ENCODE measurements around the gene HEY2. TPM values are rescaled to one million over a fixed set of nuclear protein-coding genes. Genes with fewer than 3 reads are reported as not detected.

Gene HEY2
- total and polyA plus RNA-seq, 5 experiments from 2014 or later = 0.18 to 0.60 (median 0.32) TPM

GRCh38 chr6:125781314-125781868 is 32.0 kb downstream of the HEY2 start:
- H3K27ac Mint-ChIP-seq = no peak overlapping the region
- peak in 3 of 10 donors; percentile 42 to 79 (median 44) for DNase-seq

DNA sequence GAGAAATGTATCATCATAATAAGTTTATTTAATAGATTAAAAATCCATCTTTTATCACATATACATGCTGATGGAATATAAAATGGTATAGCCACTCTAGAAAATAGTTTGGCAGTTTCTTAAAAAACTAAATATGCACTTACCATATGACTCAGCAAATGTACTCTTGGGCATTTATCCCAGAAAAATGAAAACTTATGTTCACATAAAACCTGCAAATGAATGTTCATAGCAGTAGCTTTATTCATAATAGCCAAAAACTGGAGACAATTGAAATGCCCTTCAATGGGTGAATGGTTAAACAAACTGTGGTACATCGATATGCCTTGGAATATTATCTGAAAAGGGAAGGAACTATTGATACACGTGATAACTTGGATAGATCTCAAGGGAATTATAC is 34.9 kb downstream of the HEY2 start:
- Mint-ChIP-seq H3K36me3 (peaks cover 0 to 8% (median 4%) of the 10 kb centered on the region in 3 donors), H3K9me3 (no peaks in the 10 kb centered on the region), H3K27ac (peak overlapping the region in 1 of 10 donors; percentile 8), H3K4me1 (peaks cover 4 to 23% (median 15%) of the 10 kb centered on the region in 4 donors), H3K27me3 (no peaks in the 10 kb centered on the region), H3K4me3 (no peak overlapping the region)
- POLR2A ChIA-PET = interaction anchor here (1.0 kb wide), 1 partner anchor 202 kb away, joined by 3 read pairs; the partner anchor contains the start of gene TRMT11
- DNase-seq (no peak), ATAC-seq (no peak)

More at GRCh38 chr6:125781314-125781868, 32.0 kb downstream of the HEY2 start:
- peak; percentile 65 to 66 for ATAC-seq
- H3K36me3 Mint-ChIP-seq = no peaks in the 10 kb centered on the region
- peaks cover 0 to 4% (median 0%) of the 10 kb centered on the region in 5 donors for H3K27me3 Mint-ChIP-seq
- H3K4me1 Mint-ChIP-seq = peaks cover 6 to 16% (median 13%) of the 10 kb centered on the region in 4 donors
- no peaks in the 10 kb centered on the region for H3K9me3 Mint-ChIP-seq
- H3K4me3 Mint-ChIP-seq = no peak overlapping the region
- POLR2A ChIA-PET = interaction anchor here (0.7 to 6.4 kb wide), 10 partner anchors 9 to 1485 kb away, joined by 3 to 271 read pairs (median 6); partner anchors contain the start of genes HDDC2, HEY2, HINT3 and NCOA7

GRCh38 chr6:125787791-125788190 is 38.4 kb downstream of the HEY2 start:
- peaks cover 0 to 8% (median 4%) of the 10 kb centered on the region in 3 donors for H3K36me3 Mint-ChIP-seq
- H3K27ac Mint-ChIP-seq = peak overlapping the region in 1 of 10 donors; percentile 40
- no peaks in the 10 kb centered on the region for H3K27me3 Mint-ChIP-seq
- no peaks in the 10 kb centered on the region for H3K9me3 Mint-ChIP-seq
- peak overlapping the region in 1 of 10 donors; percentile 27 for H3K4me3 Mint-ChIP-seq
- no peak for DNase-seq
- ATAC-seq = no peak
- peaks cover 15 to 39% (median 30%) of the 10 kb centered on the region in 4 donors for H3K4me1 Mint-ChIP-seq
- POLR2A ChIA-PET = interaction anchor here (1.1 kb wide), 1 partner anchor 174 kb away, joined by 3 read pairs; no protein-coding TSS in a partner anchor

GRCh38 chr6:125789167-125789566 is 39.7 kb downstream of the HEY2 start:
- Mint-ChIP-seq H3K4me1 (peaks cover 15 to 48% (median 37%) of the 10 kb centered on the region in 4 donors), H3K27me3 (no peaks in the 10 kb centered on the region), H3K9me3 (no peaks in the 10 kb centered on the region), H3K27ac (peak overlapping the region; percentile 96 to 99 (median 98)), H3K36me3 (peaks cover 0 to 8% (median 4%) of the 10 kb centered on the region in 3 donors), H3K4me3 (peak overlapping the region; percentile 87 to 95 (median 92))
- no peak for ATAC-seq
- POLR2A ChIA-PET = interaction anchor here (0.6 to 4.4 kb wide), 13 partner anchors 9 to 489 kb away, joined by 3 to 271 read pairs (median 8); partner anchors contain the start of genes HDDC2, HINT3 and TRMT11
- DNase-seq = peak in 2 of 10 donors; percentile 9 to 16

- Mint-ChIP-seq H3K27ac (peak overlapping the region; percentile 96 to 99 (median 98)), H3K9me3 (no peaks in the 10 kb centered on the region), H3K4me1 (peaks cover 15 to 52% (median 37%) of the 10 kb centered on the region in 4 donors), H3K4me3 (peak overlapping the region; percentile 87 to 95 (median 92)), H3K27me3 (no peaks in the 10 kb centered on the region), H3K36me3 (peaks cover 0 to 8% (median 4%) of the 10 kb centered on the region in 3 donors)
- POLR2A ChIA-PET = interaction anchor here (0.6 to 4.4 kb wide), 24 partner anchors 8 to 1552 kb away, joined by 3 to 271 read pairs (median 5); partner anchors contain the start of genes HDDC2, HINT3, RNF146 and TRMT11
- ATAC-seq (peak; percentile 16 to 45), DNase-seq (peak; percentile 23 to 70 (median 48))
Observed at GRCh38 chr6:125789576-125790357, 40.3 kb downstream of the HEY2 start.

DNA sequence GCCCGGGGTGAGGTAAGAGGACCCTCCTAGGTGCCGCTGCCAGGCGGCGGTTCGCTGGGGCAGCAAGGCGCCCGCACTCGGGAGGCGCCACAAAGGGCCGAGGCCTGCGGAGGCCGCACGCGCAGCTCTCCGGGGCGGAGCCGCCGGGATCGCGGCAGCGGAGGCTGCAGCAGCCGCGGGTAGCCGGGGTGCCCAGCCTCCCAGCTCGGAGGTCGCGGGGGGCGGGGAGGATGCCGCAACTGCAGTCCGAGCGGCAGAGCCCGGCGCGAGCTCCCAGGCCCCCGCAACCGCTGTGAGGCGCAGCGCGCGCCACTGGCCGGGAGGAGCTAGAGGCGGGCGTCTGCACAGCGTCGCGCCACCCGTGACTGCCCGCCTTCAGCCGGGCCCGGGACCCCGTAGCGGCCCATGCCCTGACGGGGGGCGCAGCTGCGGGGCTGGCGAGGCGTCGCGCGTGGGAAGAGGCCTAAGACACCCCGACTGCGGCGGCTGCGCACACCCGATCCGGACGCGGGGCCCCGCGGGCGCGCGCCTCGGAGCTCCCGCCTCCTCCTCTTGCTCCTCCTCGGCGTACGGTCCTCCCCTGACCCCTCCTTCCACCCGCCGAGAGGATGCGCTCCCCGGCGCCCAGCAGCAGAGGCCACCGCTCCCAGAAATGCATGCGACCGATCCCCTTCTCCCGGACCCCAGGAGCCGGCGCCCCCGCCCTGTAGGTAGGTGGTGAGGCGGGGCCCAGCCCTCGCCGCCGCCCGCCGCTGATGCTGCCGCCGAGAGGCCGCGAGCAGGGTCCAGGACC is 41.1 kb downstream of the HEY2 start, which contains the start of gene NCOA7:
Gene NCOA7 (plus strand): TSS at position 603 of the 793 bp plus-strand sequence. CDS start 24,395 bp downstream, outside the sequence.
- Mint-ChIP-seq H3K36me3 (peaks cover 0 to 10% (median 4%) of the 10 kb centered on the region in 3 donors), H3K9me3 (no peaks in the 10 kb centered on the region), H3K4me1 (peaks cover 17 to 54% (median 40%) of the 10 kb centered on the region in 4 donors), H3K4me3 (peak within 1 kb of the TSS; percentile 87 to 97 (median 94)), H3K27me3 (no peaks in the 10 kb centered on the region), H3K27ac (peak within 1 kb of the TSS; percentile 96 to 99 (median 98))
- POLR2A ChIA-PET = interaction anchor here (0.6 to 4.4 kb wide), 30 partner anchors 11 to 1551 kb away, joined by 3 to 271 read pairs (median 4); partner anchors contain the start of genes HDDC2, HINT3, RNF146 and TRMT11
- ATAC-seq (peak; percentile 77 to 79), DNase-seq (peak; percentile 72 to 89 (median 78))

GRCh38 chr6:125791151-125791819 is 41.9 kb downstream of the HEY2 start:
- peaks cover 19 to 57% (median 44%) of the 10 kb centered on the region in 4 donors for H3K4me1 Mint-ChIP-seq
- H3K9me3 Mint-ChIP-seq = no peaks in the 10 kb centered on the region
- peak overlapping the region; percentile 63 to 97 (median 90) for H3K27ac Mint-ChIP-seq
- ATAC-seq (peak; percentile 45 to 53), DNase-seq (peak in 9 of 10 donors; percentile 15 to 69 (median 47))
- peaks cover 0 to 10% (median 4%) of the 10 kb centered on the region in 3 donors for H3K36me3 Mint-ChIP-seq
- H3K27me3 Mint-ChIP-seq = no peaks in the 10 kb centered on the region
- POLR2A ChIA-PET = interaction anchor here (0.6 to 4.4 kb wide), 26 partner anchors 10 to 1475 kb away, joined by 3 to 271 read pairs (median 4); partner anchors contain the start of genes HDDC2, HINT3, RNF146 and TRMT11
- H3K4me3 Mint-ChIP-seq = peak overlapping the region; percentile 76 to 97 (median 93)

DNA sequence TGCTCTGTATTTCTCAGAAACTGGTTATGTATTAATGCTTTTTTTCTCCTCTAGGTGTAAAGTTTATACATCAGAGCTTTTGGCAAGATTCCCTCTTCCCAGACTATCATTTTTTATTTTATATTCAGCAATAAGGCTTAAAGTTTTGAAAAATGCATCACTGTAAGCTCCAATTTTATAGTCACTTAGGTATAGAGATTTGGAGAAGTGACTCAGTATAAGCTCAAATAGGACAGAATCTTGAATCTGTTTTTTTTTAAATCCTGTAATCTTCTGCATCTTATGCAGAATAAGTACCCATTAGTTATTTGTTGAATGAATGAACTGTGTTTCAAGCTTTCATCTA is 42.4 kb downstream of the HEY2 start:
- Mint-ChIP-seq H3K27ac (peak overlapping the region; percentile 63 to 97 (median 90)), H3K36me3 (peaks cover 0 to 8% (median 5%) of the 10 kb centered on the region in 3 donors), H3K27me3 (no peaks in the 10 kb centered on the region), H3K9me3 (no peaks in the 10 kb centered on the region), H3K4me1 (peaks cover 19 to 57% (median 44%) of the 10 kb centered on the region in 4 donors), H3K4me3 (peak overlapping the region; percentile 76 to 97 (median 93))
- ATAC-seq (no peak), DNase-seq (no peak)
- POLR2A ChIA-PET = interaction anchor here (1.1 to 4.4 kb wide), 6 partner anchors 9 to 166 kb away, joined by 3 to 271 read pairs (median 16); partner anchors contain the start of gene HINT3

- Mint-ChIP-seq H3K27ac (peak overlapping the region in 4 of 10 donors; percentile 88 to 97 (median 94)), H3K4me3 (peak overlapping the region in 3 of 10 donors; percentile 42 to 94 (median 92)), H3K4me1 (peaks cover 18 to 60% (median 44%) of the 10 kb centered on the region in 4 donors), H3K36me3 (peaks cover 0 to 7% (median 4%) of the 10 kb centered on the region in 3 donors), H3K9me3 (no peaks in the 10 kb centered on the region), H3K27me3 (no peaks in the 10 kb centered on the region)
- ATAC-seq = no peak
- POLR2A ChIA-PET = interaction anchor here (1.6 to 4.4 kb wide), 4 partner anchors 9 to 165 kb away, joined by 4 to 271 read pairs (median 44); partner anchors contain the start of gene HINT3
- DNase-seq = no peak
Observed at GRCh38 chr6:125792172-125792571, 42.7 kb downstream of the HEY2 start.

DNA sequence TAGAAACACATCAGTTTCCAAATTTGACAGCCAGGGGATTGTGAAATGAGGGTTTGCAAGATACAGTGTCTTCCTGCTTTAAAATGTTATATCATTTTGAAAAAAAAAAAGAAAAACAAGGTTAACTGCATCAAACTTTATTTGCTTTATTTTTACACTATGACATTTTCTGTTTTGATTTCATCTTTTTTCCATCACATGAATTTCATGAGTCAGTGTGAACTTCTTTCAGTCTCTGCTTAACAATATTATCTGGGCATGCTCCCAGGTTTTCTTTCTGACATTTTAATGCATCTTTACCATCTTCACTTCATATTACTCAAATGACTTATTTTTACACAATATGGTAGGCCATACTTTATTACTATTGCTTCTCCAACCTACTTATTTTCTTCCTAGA is 43.2 kb downstream of the HEY2 start:
- Mint-ChIP-seq H3K4me1 (peaks cover 19 to 64% (median 46%) of the 10 kb centered on the region in 4 donors), H3K9me3 (no peaks in the 10 kb centered on the region), H3K27ac (peak overlapping the region in 4 of 10 donors; percentile 37 to 88 (median 57)), H3K36me3 (peaks cover 0 to 7% (median 6%) of the 10 kb centered on the region in 3 donors), H3K27me3 (no peaks in the 10 kb centered on the region), H3K4me3 (peak overlapping the region in 4 of 10 donors; percentile 34 to 56 (median 43))
- ATAC-seq (no peak), DNase-seq (no peak)
- POLR2A ChIA-PET = no interaction called here

DNA sequence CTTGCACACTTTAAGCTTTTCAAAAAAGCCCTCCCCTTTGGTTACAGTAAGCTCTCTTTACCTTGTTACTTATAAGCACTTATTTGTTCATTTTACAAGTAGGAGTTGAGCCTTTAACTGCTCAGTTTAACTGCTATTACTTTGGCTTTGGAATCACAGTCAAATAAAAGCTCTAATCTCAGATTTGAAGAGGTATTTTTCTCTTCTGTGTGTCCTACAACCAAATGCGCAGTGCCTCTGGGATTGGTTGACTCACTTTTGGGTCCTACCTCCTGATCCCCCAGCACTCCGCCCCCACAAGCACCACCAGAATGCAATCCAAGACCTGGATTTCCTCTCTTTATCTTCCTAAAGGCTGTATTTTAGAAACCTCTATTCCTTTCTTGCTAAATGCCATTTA is 43.8 kb downstream of the HEY2 start:
- POLR2A ChIA-PET = interaction anchor here (0.7 to 0.9 kb wide), 2 partner anchors 8 to 9 kb away, joined by 3 read pairs; no protein-coding TSS in a partner anchor
- Mint-ChIP-seq H3K4me3 (peak overlapping the region in 1 of 10 donors; percentile 34), H3K27me3 (no peaks in the 10 kb centered on the region), H3K4me1 (peaks cover 19 to 65% (median 45%) of the 10 kb centered on the region in 4 donors), H3K9me3 (no peaks in the 10 kb centered on the region), H3K36me3 (peaks cover 0 to 8% (median 6%) of the 10 kb centered on the region in 3 donors), H3K27ac (peak overlapping the region in 3 of 10 donors; percentile 20 to 62 (median 48))
- DNase-seq = no peak
- ATAC-seq = no peak
